ENCODE results near the gene ZC3H18. TPM values are rescaled to one million over a fixed set of nuclear protein-coding genes. Genes with fewer than 3 reads are reported as not detected.
"Not testable (repeated sequence)": the region's sequence is repeated elsewhere in the genome, so short reads cannot be mapped to it uniquely, and the experiment has no call there.

ZC3H18 gene
- total RNA-seq, 4 donors from 2014 or later, result 15.7 to 20.8 (median 20.3) TPM

DNA sequence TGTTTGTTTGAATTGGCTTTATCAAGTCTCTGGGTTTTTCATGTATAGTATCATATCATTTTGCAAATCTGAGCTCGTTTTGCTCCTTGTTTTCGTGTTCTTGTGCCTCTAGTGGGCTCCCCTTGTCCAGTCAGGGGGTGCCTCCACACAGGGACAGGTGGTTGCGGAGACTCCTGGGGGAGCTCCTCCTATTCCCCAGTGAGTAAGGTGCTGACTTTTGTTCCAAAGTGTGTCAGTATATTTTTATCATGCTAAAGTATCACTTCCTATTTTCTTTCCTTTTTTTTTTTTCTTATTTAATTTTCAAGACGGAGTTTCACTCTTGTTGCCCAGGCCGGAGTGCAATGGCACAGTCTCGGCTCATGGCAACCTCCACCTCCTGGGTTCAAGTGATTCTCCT lies 37.9 kb downstream of the ZC3H18 start:
- no peaks in the 10 kb centered on the region for H3K27me3 ChIP-seq
- no peak overlapping the region for H3K4me3 ChIP-seq
- H3K9me3 ChIP-seq, result no peaks in the 10 kb centered on the region
- no peak for DNase-seq (ENCODE audit: low spot score in 2 of 2)
- H3K4me1 ChIP-seq, result no peaks in the 10 kb centered on the region
- H3K27ac ChIP-seq, result no peak overlapping the region
- WGBS, result 96% methylated on average over 6 of the region's 6 CpGs
- peaks cover 63% of the 10 kb centered on the region for H3K36me3 ChIP-seq
- TF ChIP-seq, protein P1, sequence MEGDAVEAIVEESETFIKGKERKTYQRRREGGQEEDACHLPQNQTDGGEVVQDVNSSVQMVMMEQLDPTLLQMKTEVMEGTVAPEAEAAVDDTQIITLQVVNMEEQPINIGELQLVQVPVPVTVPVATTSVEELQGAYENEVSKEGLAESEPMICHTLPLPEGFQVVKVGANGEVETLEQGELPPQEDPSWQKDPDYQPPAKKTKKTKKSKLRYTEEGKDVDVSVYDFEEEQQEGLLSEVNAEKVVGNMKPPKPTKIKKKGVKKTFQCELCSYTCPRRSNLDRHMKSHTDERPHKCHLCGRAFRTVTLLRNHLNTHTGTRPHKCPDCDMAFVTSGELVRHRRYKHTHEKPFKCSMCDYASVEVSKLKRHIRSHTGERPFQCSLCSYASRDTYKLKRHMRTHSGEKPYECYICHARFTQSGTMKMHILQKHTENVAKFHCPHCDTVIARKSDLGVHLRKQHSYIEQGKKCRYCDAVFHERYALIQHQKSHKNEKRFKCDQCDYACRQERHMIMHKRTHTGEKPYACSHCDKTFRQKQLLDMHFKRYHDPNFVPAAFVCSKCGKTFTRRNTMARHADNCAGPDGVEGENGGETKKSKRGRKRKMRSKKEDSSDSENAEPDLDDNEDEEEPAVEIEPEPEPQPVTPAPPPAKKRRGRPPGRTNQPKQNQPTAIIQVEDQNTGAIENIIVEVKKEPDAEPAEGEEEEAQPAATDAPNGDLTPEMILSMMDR (IDR thresholded peaks at IDR 0.05), result no peak
- no peak for TF ChIP-seq EP300 (IDR thresholded peaks at IDR 0.05)
- no peak for TF ChIP-seq POLR2A (IDR thresholded peaks at IDR 0.05)
- no peak for TF ChIP-seq POLR2AphosphoS5 (IDR thresholded peaks at IDR 0.05)

DNA sequence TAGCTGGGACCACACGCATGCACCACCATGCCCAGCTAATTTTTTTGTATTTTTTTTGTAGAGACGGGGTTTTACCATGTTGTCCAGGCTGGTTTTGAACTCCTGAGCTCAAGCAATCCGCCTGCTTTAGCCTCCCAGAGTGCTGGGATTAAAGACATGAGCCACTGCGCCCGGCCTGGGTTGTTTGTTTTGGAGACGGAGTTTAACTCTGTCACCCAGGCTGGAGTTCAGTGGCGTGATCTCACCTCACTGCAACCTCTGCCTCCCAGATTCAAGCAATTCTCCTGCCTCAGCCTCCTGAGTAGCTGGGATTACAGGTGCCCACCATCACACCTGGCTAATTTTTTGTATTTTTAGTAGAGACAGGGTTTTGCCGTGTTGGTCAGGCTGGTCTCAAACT lies 39.2 kb downstream of the ZC3H18 start:
- not testable (repeated sequence) for H3K4me3 ChIP-seq; H3K9me3 ChIP-seq; H3K27ac ChIP-seq; H3K4me1 ChIP-seq; DNase-seq (ENCODE audit: low spot score in 2 of 2); H3K27me3 ChIP-seq
- WGBS, result 97% methylated on average over 8 of the region's 8 CpGs
- peaks cover 65% of the 10 kb centered on the region for H3K36me3 ChIP-seq

DNA sequence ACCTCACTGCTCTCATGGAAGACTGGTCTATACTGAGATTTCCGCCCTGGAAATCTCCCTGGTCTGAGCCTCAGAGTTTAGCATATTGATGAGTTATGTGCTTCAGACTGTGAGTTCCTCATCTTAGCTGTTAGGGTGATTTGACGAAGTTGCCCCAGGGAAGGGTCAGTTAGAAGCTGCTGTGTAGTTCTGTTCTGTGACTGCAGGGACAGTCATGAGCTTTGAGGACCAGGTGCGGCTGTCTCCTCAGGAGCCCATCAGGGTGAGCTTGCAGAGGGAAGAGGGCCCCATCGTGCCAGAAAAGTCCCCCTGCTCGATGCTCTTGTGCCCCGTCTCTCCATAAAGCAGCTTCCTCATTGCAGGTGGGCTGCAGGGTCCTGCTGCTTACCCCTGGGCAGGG lies 39.9 kb downstream of the ZC3H18 start:
- Histone ChIP-seq H3K27ac (no peak overlapping the region), H3K4me3 (no peak overlapping the region), H3K27me3 (no peaks in the 10 kb centered on the region), H3K4me1 (no peaks in the 10 kb centered on the region), H3K9me3 (no peaks in the 10 kb centered on the region), H3K36me3 (peaks cover 63% of the 10 kb centered on the region)
- no peak for DNase-seq (ENCODE audit: low spot score in 2 of 2)
- WGBS, result 90% methylated on average over 6 of the region's 6 CpGs
- TF ChIP-seq POLR2AphosphoS5 (IDR thresholded peaks at IDR 0.05) (no peak), POLR2A (IDR thresholded peaks at IDR 0.05) (no peak), EP300 (IDR thresholded peaks at IDR 0.05) (no peak)
- TF ChIP-seq, protein P1 (IDR thresholded peaks at IDR 0.05), result no peak

DNA sequence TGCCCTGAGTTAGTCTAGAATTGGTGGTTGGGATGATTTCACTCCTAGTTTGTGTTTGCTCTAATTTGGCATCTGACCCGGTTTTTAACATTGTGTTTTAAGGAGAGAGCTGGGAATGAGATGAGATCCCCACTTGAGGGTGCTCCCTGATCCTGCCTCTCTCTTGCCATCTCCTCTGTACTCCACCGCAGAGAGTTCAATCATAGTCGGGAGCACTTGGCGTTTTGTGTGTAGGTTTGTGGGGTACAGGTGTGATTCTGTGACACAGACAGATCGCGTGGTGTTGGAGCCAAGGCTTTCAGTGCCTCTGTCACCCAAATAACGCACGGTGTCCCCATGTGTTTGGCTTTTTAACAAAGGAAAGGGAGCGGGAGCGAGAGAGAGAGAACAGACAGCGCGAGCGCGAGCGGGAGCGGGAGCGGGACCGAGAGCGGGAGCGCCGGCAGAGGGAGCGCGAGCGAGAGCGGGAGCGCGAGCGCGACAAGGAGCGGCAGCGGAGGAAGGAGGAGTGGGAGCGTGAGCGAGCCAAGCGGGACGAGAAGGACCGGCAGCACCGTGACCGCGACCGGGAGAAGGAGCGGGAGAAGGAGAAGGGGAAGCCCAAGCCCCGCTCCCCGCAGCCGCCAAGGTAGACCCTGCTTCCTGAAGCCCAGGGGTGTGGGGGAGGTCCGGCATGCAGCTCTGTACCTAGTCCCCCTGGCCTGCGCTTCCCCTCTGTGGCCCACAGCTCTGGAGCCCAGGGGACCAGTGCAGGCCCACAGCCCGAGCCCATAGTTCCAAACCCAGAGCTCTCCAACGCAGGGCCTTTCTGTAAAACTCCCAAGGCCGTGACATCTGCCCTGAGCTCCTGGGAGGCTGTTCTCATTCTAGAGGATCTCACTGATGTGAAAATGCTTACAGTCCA lies 41.0 kb downstream of the ZC3H18 start:
- DNase-seq (ENCODE audit: low spot score in 2 of 2), result no peak
- H3K4me3 ChIP-seq, result no peak overlapping the region
- no peaks in the 10 kb centered on the region for H3K27me3 ChIP-seq
- 87% methylated on average over 46 of the region's 49 CpGs for WGBS
- H3K4me1 ChIP-seq, result no peaks in the 10 kb centered on the region
- no peaks in the 10 kb centered on the region for H3K9me3 ChIP-seq
- H3K36me3 ChIP-seq, result peaks cover 58% of the 10 kb centered on the region
- H3K27ac ChIP-seq, result no peak overlapping the region
- TF ChIP-seq POLR2AphosphoS5 (IDR thresholded peaks at IDR 0.05) (no peak), EP300 (IDR thresholded peaks at IDR 0.05) (no peak), POLR2A (IDR thresholded peaks at IDR 0.05) (no peak)
- TF ChIP-seq, protein P1 (IDR thresholded peaks at IDR 0.05), result no peak

DNA sequence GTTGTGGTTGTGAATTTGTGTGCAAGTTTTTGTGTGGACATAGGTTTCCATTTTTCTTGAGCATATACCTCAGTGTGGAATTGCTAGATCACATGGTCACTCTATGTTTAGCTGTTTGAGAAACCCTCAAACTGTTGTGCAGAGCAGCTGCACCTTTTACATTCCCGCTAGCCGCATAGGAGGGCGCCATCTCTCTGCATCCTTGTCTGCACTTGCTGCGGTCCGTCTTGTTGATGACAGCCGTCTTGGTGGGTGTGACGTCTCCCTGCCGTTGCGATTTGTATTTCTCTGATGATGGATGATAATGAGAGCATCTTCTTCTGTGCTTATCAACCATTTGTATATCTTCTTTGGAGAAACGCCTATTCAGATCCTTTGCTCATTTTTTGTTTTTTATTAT lies 43.1 kb downstream of the ZC3H18 start:
- Histone ChIP-seq H3K36me3 (peaks cover 52% of the 10 kb centered on the region), H3K9me3 (no peaks in the 10 kb centered on the region), H3K4me1 (peaks cover 7% of the 10 kb centered on the region), H3K27me3 (no peaks in the 10 kb centered on the region), H3K27ac (no peak overlapping the region), H3K4me3 (no peak overlapping the region)
- no peak for DNase-seq (ENCODE audit: low spot score in 2 of 2)
- WGBS, result 89% methylated on average over 10 of the region's 10 CpGs
- TF ChIP-seq EP300 (IDR thresholded peaks at IDR 0.05) (no peak), POLR2AphosphoS5 (IDR thresholded peaks at IDR 0.05) (no peak), POLR2A (IDR thresholded peaks at IDR 0.05) (no peak)
- TF ChIP-seq, protein P1 (IDR thresholded peaks at IDR 0.05), result no peak
